H9 (cell line): ENCODE results near the gene HS6ST3. TPM values are rescaled to one million over a fixed set of nuclear protein-coding genes. Genes with fewer than 3 reads are reported as not detected.

Experiments
- DNase-seq: peaks from one replicate; pipeline ENCODE4 v3.0.0-alpha.2; 2017
- H2AFZ ChIP-seq: one replicate; pipeline ENCODE4 v1.6.1; 2013; ENCODE audit warnings: mild to moderate bottlenecking, low read length, control low read depth, moderate library complexity
- H2AK5ac ChIP-seq: 2 replicates; pipeline ENCODE4 v1.6.1; 2013; ENCODE audit warnings: low read length, control low read depth, mixed read lengths; ENCODE audit not compliant: insufficient read length
- H2BK120ac ChIP-seq: one replicate; pipeline ENCODE4 v1.6.1; 2013; ENCODE audit warnings: low read depth, mild to moderate bottlenecking, low read length, control low read depth, inconsistent platforms; ENCODE audit not compliant: poor library complexity, severe bottlenecking
- H2BK12ac ChIP-seq: 2 replicates; pipeline ENCODE4 v1.6.1; 2013; ENCODE audit warnings: low read length, control low read depth, mixed read lengths, low read depth; ENCODE audit not compliant: insufficient read length
- H2BK15ac ChIP-seq: 2 replicates; pipeline ENCODE4 v1.6.1; 2013; ENCODE audit warnings: low read depth, low read length, control low read depth
- H2BK20ac ChIP-seq: one replicate; pipeline ENCODE4 v1.6.1; 2013; ENCODE audit warnings: low read depth, mild to moderate bottlenecking, low read length, control low read depth, inconsistent platforms; ENCODE audit not compliant: poor library complexity, severe bottlenecking
- H2BK5ac ChIP-seq: 2 replicates; pipeline ENCODE4 v1.6.1; 2013; ENCODE audit warnings: low read length, control low read depth, mixed read lengths; ENCODE audit not compliant: insufficient read length
- H3K14ac ChIP-seq: 2 replicates; pipeline ENCODE4 v1.6.1; 2013; ENCODE audit warnings: low read length, control low read depth; ENCODE audit not compliant: insufficient read depth
- H3K18ac ChIP-seq: 2 replicates; pipeline ENCODE4 v1.6.1; 2013; ENCODE audit warnings: low read depth, mild to moderate bottlenecking, mixed read lengths, low read length, control low read depth; ENCODE audit not compliant: insufficient read length
- H3K23ac ChIP-seq: 2 replicates; pipeline ENCODE4 v1.6.1; 2013; ENCODE audit warnings: low read length, control low read depth, mixed read lengths, low read depth; ENCODE audit not compliant: insufficient read length
- H3K23me2 ChIP-seq: 2 replicates; pipeline ENCODE4 v1.6.1; 2013; ENCODE audit warnings: low read depth, mild to moderate bottlenecking, mixed read lengths, low read length, control low read depth; ENCODE audit not compliant: insufficient read length, poor library complexity, severe bottlenecking
- H3K27ac ChIP-seq: 2 replicates; pipeline ENCODE4 v1.5.1; 2013; ENCODE audit warnings: low read length, control low read depth, mixed read lengths, low read depth; ENCODE audit not compliant: insufficient read length
- H3K27me3 ChIP-seq: 2 replicates; pipeline ENCODE4 v1.6.1; 2013; ENCODE audit warnings: low read length, control low read depth, inconsistent platforms; ENCODE audit not compliant: insufficient read depth
- H3K4ac ChIP-seq: 2 replicates; pipeline ENCODE4 v1.6.1; 2013; ENCODE audit warnings: low read depth, mild to moderate bottlenecking, control low read depth, inconsistent platforms, low read length, moderate library complexity
- H3K4me1 ChIP-seq: 2 replicates; pipeline ENCODE4 v1.6.1; 2013; ENCODE audit warnings: low read length, control low read depth, inconsistent platforms; ENCODE audit not compliant: insufficient read depth
- H3K4me2 ChIP-seq: 2 replicates; pipeline ENCODE4 v1.6.1; 2013; ENCODE audit warnings: low read length, control low read depth, mixed read lengths; ENCODE audit not compliant: insufficient read length, insufficient read depth
- H3K56ac ChIP-seq: 2 replicates; pipeline ENCODE4 v1.6.1; 2013; ENCODE audit warnings: low read depth, mild to moderate bottlenecking, mixed read lengths, low read length, control low read depth; ENCODE audit not compliant: insufficient read length
- H3K79me1 ChIP-seq: 2 replicates; pipeline ENCODE4 v1.6.1; 2013; ENCODE audit warnings: low read depth, mild to moderate bottlenecking, moderate library complexity, low read length, control low read depth, inconsistent platforms; ENCODE audit not compliant: insufficient read depth, poor library complexity, severe bottlenecking
- H3K79me2 ChIP-seq: 2 replicates; pipeline ENCODE4 v1.6.1; 2013; ENCODE audit warnings: low read length, control low read depth, inconsistent platforms; ENCODE audit not compliant: insufficient read depth
- H3K9ac ChIP-seq: 2 replicates; pipeline ENCODE4 v1.6.1; 2013; ENCODE audit warnings: low read length, control low read depth, mixed read lengths; ENCODE audit not compliant: insufficient read length; ENCODE audit errors: extremely low read depth
- H3K9me3 ChIP-seq: one replicate; pipeline ENCODE4 v1.6.1; 2013; ENCODE audit warnings: low read depth, low read length, inconsistent platforms; ENCODE audit not compliant: control insufficient read depth
- H3T11ph ChIP-seq: one replicate; pipeline ENCODE4 v1.6.1; 2013; ENCODE audit warnings: mild to moderate bottlenecking, low read length, control low read depth, inconsistent platforms
- H4K20me1 ChIP-seq: one replicate; pipeline ENCODE4 v1.6.1; 2013; ENCODE audit not compliant: control insufficient read depth, insufficient read length, insufficient read depth
- H4K5ac ChIP-seq: 2 replicates; pipeline ENCODE4 v1.6.1; 2013; ENCODE audit warnings: low read depth, mild to moderate bottlenecking, mixed read lengths, low read length, control low read depth; ENCODE audit not compliant: insufficient read length
- H4K8ac ChIP-seq: replicated peaks from 2 replicates; pipeline ENCODE4 v1.6.1; 2013; ENCODE audit warnings: low read length, control low read depth, mixed read lengths, low read depth; ENCODE audit not compliant: insufficient read length
- H4K91ac ChIP-seq: 2 replicates; pipeline ENCODE4 v1.6.1; 2013; ENCODE audit warnings: low read depth, mild to moderate bottlenecking, moderate library complexity, mixed read lengths, low read length, control low read depth; ENCODE audit not compliant: insufficient read length
- H3K27ac Mint-ChIP-seq, 3 experiments: 2 replicates in 2 of 3; 3 replicates in 1 of 3; pipeline ENCODE4 v1.8.0; 2020 to 2021; ENCODE audit warnings: mixed read lengths in 3 of 3, mild to moderate bottlenecking in 1 of 3, moderate library complexity in 1 of 3
- H3K27me3 Mint-ChIP-seq: 2 replicates; pipeline ENCODE4 v1.8.0; 2021; ENCODE audit warnings: low read depth, mild to moderate bottlenecking, moderate library complexity, mixed read lengths
- H3K36me3 Mint-ChIP-seq, 3 experiments: 2 replicates in 2 of 3; 3 replicates in 1 of 3; pipeline ENCODE4 v1.8.0; 2020 to 2021; ENCODE audit warnings: low read depth in 3 of 3, mixed read lengths in 3 of 3; ENCODE audit not compliant: insufficient read depth in 1 of 3
- H3K4me1 Mint-ChIP-seq, 2 experiments: 2 replicates each; pipeline ENCODE4 v1.8.0; 2020; ENCODE audit warnings: mixed read lengths in 2 of 2
- H3K4me3 Mint-ChIP-seq, 2 experiments: 2 replicates in 1 of 2; 3 replicates in 1 of 2; pipeline ENCODE4 v1.8.0; 2020 to 2021; ENCODE audit warnings: mild to moderate bottlenecking in 2 of 2, mixed read lengths in 2 of 2, moderate library complexity in 1 of 2
- H3K9me3 Mint-ChIP-seq, 2 experiments: 2 replicates in 1 of 2; 3 replicates in 1 of 2; pipeline ENCODE4 v1.8.0; 2020; ENCODE audit warnings: mild to moderate bottlenecking in 2 of 2, mixed read lengths in 2 of 2, moderate library complexity in 1 of 2
- CTCF ChIP-seq: fragments of 200-600 bp; sonication (generic); conservative IDR thresholded peaks from 3 replicates; pipeline ENCODE4 v1.8.0; 2021; ENCODE audit warnings: antibody characterized with exemption, mild to moderate bottlenecking
- WGBS: extraction: QIAGEN DNeasy Blood & Tissue Kit; methylation state at CpG from one replicate; pipeline ENCODE4 v1.1.7; 2013; ENCODE audit warnings: missing lambda C conversion rate, low lambda C conversion rate, mixed read lengths; ENCODE audit not compliant: insufficient read length; ENCODE audit errors: extremely low coverage; 5-methylcytosine and 5-hydroxymethylcytosine counted together
- total RNA-seq: library from RNA; stranded (reverse); gene quantifications from 2 replicates; pipeline ENCODE4 v1.2.1, GENCODE V29; 2021

Gene HS6ST3
- total RNA-seq, 1 experiment from 2014 or later, result 0.44 TPM

DNA sequence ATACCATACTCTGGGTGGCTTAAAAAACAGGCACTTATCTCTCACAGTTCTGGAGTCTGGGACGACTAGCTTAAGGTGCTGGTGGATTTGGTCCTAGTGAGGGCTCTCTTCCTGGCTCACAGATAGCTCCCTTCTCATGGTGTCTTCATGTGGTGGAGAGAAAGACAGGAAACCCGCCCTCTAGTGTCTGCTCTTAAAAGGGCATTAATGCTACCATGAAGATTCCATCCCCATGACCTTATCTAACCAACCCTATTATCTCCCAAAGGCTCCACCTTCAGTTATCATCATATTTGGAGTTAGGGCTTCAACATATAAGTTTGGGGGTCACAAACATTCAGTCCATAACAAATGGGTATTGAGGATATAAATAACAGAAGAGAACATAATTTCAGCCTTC is 139.4 kb downstream of the HS6ST3 start:
- no peaks in the 10 kb centered on the region for H3K9me3 Mint-ChIP-seq

More for the DNA sequence above, 139.4 kb downstream of the HS6ST3 start:
- H2AK5ac ChIP-seq, result no peak overlapping the region
- no peak overlapping the region for H3K14ac ChIP-seq
- no peak overlapping the region for H3K56ac ChIP-seq
- H4K91ac ChIP-seq, result no peak overlapping the region
- H2BK5ac ChIP-seq, result no peak overlapping the region
- peak; percentile 43 for DNase-seq
- no peaks in the 10 kb centered on the region for H3K79me1 ChIP-seq
- H3K27me3 ChIP-seq, result no peaks in the 10 kb centered on the region
- H3T11ph ChIP-seq, result no peak overlapping the region
- H3K23ac ChIP-seq, result no peak overlapping the region
- no peak overlapping the region for H2AFZ ChIP-seq
- H3K4me1 ChIP-seq, result no peaks in the 10 kb centered on the region
- H4K8ac ChIP-seq, result no peak overlapping the region
- H3K9me3 ChIP-seq, result no peaks in the 10 kb centered on the region
- H3K23me2 ChIP-seq, result no peaks in the 10 kb centered on the region
- H3K9ac ChIP-seq, result no peak overlapping the region
- Mint-ChIP-seq H3K4me3 (no peak overlapping the region), H3K27ac (no peak overlapping the region), H3K4me1 (no peaks in the 10 kb centered on the region), H3K36me3 (no peaks in the 10 kb centered on the region), H3K27me3 (no peaks in the 10 kb centered on the region)
- no peak overlapping the region for H3K4me2 ChIP-seq
- no CpG with 5 or more reads among the region's 2 CpGs for WGBS
- no peak overlapping the region for H3K27ac ChIP-seq
- H4K20me1 ChIP-seq, result no peaks in the 10 kb centered on the region
- no peak overlapping the region for H4K5ac ChIP-seq
- no peak overlapping the region for H2BK20ac ChIP-seq
- no peak overlapping the region for H2BK12ac ChIP-seq
- H2BK120ac ChIP-seq, result no peak overlapping the region
- H3K4ac ChIP-seq, result no peak overlapping the region
- H2BK15ac ChIP-seq, result no peak overlapping the region
- TF ChIP-seq CTCF, result peak; percentile 74
- no peaks in the 10 kb centered on the region for H3K79me2 ChIP-seq
- H3K18ac ChIP-seq, result no peak overlapping the region
